GM21717 (cell line): ENCODE data around the gene F11R.
A peak's percentile ranks its signal among the peaks of the same experiment; 100 is the strongest.
"Not testable (repeated sequence)": the region's sequence is repeated elsewhere in the genome, so short reads cannot be mapped to it uniquely, and the experiment has no call there.

ENCODE experiments used
- ATAC-seq: cut with Tn5 transposase; IDR thresholded peaks from one replicate; pipeline ENCODE4 v1.9.1; 2021; ENCODE audit warnings: mild to moderate bottlenecking, moderate library complexity; ENCODE audit not compliant: unreplicated experiment

F11R gene

DNA sequence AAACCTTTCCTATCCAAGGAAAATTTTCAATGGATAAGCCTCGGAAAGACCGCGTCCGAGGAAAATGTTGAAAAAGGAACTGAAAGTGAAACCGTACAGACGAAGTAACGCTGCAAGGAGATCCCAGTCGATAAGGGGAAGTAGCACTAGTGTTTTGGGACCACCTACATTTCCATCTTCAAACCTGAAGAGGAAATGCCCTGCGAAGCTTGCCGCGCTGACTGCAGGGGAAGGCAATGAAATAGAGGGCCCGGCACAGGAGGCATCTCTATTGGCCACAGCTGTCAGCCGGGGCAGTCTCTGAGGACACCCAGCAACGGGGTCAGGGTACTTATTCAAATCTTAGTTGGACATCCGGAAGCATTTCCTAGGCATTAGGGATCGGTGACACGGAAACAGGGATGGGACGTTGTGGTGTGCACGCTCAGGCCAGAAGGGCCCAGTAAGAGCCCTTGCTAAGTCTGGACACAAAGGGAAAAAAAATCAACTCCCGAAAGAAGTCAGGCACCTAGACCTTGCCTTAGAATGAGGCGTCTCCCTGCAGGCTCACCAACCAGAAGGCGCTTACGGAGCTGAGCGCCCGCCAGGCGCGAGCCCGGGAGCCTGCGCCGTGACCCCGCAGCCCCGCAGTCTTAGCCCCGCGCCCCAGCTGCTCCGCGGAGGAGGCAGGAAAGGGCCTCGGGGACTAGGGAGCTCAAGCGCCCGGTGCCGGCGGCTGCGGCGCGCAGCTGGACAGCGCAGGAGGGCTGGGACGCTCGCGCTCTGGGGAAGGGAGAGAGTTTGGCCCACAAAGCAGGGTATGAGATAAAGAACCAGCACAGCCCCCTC lies 24.2 kb upstream of the F11R start:
- ATAC-seq, result peak; percentile 30

DNA sequence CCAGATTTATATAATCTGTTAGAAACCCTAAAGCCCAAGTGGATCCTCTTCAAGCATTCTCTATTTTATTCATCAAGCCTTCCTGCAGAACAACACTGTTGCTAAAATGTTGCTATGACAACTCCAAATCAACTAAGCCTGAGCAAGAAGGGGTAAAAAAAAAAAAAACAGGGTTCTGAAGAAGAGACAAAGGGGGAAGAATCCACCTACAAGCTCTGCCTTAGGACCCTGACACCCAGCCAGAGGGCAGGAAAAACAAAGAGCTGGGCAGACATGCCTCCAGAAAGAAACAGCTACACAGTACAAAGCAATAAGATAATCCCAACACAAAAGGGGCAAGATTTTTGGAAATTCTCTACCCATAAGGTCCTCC lies 23.6 kb upstream of the F11R start:
- no peak for ATAC-seq

DNA sequence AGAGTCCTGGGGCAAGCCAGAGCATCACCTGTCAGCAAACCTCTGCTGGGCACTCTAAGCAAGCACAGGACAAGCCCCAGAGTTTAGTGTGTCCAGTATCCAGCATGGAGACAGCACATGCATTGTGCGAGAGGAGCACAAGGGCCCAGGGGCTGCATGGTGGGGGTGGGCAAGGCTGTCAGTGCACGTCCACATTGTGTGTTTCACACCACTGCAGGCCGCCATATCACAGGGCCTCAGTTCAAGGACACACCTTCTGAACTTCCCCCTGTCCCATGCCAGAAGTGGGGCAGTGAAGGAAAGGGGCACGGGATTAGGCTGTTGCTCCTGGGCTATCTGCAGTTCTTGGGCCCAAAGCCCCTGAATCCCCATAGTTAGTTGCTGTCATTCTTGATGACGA lies 18.6 kb upstream of the F11R start:
- no peak for ATAC-seq

DNA sequence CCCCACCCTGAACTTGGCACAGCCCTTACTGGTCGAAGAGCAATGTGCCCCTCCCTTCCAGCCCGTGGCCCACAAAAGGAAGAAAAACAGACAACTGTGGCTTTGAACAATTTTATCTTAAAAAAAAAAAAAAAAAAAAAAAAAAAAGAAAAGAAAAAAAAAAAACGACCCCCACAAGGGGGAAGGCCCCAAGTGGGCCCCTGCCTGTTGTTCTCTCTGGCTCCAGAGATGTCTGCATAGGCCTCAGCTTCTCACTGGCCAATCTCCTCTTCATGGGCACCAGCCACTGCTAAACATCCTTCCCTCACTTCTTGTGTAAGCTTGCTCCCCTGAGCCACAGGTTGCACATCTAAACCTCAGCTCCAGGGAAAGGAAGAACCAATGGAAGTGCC lies 18.2 kb upstream of the F11R start:
- no peak for ATAC-seq

DNA sequence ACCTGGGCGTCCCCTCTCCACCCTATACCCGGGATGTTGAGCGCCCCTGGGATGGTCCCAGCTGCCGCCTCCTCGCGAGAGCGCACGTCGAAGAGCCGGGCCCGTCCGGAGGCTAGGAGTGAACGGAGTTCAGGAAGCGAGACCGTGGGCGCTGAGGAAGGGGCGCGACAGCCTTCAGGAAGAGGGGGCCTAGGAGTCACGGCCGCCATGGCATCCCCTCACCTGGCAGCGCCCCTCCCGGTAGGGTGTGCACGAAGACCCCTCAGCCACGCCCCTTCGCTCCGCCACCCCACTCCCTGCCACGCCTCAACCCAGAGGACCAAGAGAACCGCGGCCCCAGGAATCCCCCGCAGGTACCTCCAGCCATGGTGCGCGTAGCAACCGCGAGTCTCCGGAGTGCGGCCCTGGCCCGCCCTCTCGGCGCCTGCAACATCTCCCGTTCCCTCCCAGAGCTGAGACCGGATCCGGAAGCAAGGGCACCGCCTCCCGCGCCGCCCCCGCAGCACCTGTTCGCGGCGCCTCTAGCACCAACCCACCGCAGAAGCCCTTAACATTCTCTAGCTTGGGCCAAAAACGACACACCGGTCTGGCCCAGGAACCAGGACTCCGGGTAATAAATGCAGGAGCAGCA lies 17.7 kb upstream of the F11R start, which contains the start of gene TSTD1:
TSTD1 (minus strand) TSS at position 442 of the 631 bp plus-strand sequence; CDS start at position 367, 75 bp downstream.
- ATAC-seq, result peak; percentile 75

DNA sequence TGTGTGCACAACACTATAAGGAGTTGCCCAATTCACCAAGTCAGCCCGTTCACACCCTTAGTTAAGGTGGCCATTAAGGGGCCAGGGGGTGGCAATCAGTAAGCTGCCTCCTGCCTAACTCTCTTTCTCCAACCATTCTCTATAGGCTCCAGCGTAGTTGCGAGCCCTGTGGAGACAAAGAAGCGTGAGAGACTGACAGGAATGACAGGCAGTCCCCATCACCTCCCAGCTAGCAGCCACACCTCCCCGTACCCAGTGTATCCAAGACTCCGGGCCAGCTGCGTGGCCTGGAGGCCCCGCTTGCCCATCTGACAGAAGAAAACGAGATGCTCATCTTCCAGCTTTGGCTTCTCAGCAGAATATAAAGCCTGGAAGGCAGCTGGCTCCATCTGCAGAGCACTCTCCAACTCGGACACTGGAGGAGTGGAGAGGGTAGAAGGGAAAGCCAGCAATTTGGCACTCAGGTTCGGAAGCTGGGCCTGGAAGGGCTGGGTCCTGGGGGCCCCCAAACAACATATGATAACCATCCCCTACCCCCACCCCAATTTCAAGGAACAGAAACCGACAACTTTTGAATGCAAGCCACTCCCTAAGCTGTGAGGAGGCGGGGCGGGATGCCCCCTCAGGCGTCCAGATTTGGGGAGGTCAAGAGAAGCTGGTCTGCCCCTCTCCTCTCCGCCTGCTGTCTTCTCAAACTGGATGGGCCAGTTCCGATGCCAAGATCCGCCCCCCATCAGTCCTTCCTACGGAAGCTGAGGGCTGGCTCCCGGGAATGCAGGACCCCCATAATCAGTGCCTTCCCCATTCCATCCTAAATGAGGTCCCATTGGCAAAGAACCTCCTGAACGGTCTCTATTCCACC lies 16.9 kb upstream of the F11R start:
- no peak for ATAC-seq

DNA sequence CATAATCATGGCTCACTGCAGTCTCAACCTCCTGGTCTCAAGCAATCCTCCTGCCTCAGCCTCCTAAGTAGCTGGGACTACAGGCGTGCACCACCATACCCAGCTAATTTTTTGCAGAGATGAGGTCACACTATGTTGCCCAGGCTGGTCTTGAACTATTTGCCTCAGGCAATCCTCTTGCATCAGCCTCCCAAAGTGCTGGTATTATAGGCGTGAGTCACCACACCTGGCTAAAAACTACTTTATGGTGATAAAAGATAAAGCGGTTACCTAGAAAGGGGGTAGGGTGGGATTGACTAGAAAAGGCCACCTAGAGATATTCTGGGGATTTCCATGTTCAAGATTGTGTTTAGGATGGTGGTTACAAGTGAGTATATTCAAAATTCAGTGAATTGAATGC lies 12.8 kb upstream of the F11R start:
- no peak for ATAC-seq

DNA sequence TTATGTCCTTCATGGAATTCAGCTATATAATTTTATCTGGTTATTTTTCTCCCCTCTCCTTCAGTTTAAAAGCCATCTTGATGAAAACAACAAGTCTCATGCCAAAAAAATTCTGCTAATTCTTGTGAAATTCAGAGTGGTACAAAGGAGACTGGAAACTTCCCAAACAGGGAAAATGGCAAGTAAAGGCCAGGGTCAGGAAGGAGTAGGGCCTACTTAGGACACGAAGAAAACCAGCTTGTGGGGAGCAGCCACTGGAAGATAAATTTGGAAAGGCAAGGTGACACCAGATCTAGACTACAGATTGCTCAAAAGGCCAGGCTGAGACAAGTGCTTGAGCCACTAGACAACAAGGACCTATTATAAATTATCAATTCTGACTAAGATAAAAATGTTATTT lies 11.5 kb upstream of the F11R start:
- no peak for ATAC-seq

DNA sequence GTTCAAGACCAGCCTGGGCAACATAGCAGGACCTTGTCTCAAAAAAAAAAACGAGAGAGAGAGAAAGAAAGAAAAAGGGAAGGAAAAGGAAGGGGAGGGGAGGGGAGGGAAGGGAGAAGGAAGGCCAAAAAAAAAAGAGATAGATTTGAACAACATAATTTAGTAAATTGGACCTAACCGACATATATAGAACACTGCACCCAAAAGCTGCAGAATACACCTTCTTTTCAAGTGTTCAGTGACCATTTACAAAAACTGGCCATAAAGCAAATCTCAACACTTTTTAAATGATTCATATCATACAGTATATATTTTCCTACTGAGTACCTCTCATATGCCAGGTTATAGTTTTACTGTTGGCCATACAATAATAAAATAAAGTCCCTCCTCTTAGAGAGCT lies 10.9 kb upstream of the F11R start:
- ATAC-seq, result no peak

DNA sequence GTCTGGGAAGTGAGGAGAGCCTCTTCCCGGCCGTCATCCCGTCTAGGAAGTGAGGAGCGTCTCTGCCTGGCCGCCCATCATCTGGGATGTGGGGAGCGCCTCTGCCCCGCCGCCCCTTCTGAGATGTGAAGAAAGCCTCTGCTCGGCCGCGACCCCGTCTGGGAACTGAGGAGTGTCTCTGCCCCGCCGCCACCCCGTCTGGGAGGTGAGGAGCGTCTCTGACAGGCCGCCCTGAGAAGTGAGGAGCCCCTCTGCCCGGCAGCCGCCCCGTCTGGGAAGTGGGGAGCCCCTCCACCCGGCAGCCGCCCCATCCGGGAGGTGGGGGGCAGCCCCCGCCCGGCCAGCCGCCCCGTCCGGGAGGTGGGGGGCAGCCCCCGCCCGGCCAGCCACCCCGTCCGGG lies 8.5 kb upstream of the F11R start:
- ATAC-seq, result not testable (repeated sequence)

DNA sequence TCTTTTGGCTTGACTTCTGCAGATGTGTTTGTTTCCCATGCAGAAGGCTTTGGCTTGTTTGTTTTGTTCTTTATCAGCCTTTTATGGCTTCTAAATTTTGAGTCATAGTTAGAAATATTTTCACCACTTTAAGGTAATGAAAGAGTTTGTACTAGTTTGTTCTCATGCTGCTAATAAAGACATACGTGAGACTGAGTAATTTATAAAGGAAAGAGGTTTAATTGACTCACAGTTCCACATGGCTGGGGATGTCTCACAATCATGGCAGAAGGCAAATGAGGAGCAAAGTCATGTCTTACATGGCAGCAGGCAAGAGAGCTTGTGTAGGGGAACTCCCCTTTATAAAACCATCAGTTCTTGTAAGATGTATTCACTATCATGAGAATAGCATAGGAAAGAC lies 6.0 kb upstream of the F11R start:
- not testable (repeated sequence) for ATAC-seq

DNA sequence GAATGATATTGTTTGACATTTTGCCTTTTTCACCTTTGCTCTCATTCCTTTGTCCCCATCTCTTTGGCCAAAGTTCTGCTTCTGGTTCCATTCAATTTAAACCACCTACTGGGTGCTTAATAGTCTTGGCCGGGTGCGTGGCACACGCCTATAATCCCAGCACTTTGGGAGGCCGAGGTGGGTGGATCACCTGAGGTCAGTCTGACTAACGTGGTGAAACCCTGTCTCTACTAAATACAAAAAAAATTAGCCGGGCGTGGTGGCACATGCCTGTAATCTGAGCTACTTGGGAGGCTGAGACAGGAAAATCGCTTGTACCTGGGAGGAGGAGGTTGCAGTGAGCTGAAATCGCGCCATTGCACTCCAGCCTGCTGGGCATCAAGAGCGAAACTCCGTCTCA lies 1.5 kb upstream of the F11R start:
- ATAC-seq, result not testable (repeated sequence)

DNA sequence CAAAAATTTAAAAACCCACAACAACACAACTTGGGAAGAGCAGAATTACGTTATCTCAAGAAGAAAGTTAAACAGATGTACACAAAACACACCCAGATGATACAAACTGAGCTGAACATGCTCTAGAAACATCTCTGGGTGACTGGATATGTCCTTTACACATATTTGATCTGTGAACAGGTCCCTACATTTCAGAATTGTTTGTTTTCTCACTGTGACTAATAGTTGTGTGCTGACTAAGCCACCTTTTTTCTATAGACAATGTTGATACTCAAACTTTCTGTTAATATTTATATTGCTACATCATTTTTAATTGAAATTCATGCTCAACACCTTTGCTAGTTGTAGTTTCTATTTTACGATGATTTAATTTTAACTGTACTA lies 1.0 kb upstream of the F11R start:
- ATAC-seq, result no peak

DNA sequence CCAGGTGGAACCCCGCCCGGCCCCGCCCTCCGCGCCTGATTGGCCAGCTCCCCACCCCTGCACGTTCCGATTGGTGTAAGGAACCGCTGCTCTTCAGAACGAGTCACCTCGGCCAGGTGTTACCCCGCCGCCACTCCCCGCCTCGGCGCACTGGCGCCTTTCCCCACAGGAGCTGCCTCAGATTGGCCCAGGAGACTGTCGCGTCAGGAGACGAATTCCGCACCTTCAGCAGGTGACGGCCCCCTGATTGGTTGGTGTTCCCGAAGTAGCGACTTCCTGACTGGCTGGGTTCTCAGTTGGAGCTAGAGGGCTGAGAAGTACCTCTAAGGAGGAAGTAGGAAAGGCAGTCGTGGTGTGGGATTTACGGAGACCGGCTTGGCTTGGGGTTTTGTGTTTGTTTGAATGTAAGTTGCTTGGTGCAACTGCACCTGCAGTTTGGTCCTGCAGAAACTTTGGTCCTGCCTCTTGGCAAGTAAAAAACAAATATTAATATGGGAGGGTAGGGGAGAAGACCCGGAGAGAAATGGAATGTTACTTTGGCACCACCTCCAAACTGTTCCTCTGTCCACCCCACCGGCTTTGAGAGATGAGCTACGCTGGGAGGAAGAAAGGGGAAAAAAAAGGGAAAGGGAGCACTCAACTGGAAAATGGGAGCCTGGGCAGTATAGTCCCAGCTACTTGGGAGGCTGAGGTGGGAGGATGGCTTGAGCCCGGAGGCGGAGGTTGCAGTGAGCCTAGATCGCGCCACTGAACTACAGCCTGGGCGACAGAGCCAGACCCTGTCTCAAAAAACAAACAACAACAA lies 415 bp upstream of the F11R start:
- ATAC-seq, result peak; percentile 74

DNA sequence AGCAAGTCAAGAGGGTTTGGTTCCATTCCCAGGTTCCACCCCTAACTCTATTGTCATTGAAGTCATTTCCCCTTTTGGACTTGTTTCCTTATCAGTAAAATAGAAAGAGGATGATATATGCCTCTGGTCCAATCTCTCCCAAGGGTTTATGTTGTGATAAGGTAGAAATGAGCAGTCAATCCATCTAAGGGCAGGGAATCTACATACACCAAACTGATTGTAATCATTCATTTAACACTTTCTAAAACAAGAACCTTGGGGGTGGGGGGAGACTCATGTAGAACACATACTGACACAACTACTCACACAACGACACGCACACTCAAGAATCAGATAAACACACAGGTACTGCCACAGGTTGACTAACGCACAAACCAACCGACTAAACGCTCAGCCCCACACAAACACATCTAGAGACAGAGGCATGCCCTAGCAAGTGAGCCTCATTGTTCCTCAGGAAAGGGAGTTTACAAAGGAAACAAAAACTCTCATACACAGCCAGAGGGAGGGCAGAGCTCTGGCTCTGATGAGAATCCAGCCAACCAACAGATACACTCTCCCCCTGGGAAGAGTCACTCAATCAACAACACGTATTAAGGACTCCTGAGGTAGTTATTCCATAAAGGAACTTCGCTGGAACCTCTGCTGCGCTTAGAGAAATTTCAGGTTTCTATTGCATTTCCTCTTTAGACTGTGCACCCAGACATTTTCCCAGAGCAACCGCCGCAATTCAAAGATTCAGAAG lies 1.0 kb downstream of the F11R start:
- no peak for ATAC-seq

DNA sequence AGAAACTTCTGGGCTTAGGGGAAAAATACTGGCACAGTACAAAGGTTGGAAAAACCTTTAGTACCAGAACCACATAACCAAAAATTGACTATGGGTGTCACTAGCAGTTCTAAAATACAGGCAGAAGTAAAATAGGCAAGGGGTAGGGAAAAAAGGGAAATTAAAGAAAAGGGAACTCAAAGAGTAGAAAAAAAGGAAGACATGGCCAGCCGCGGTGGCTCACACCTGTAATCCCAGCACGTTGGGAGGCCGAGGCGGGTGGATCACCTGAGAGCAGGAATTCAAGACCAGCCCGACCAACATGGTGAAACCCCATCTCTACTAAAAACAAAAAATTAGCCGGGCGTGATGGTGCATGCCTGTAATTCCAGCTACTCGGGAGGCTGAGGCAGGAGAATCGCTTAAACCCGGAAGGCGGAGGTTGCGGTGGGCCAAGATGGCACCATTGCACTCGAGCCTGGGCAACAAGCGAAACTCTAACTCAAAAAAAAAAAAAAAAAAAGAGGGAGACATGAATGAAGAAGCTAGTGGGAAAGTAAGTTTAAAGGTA lies 1.8 kb downstream of the F11R start:
- not testable (repeated sequence) for ATAC-seq

DNA sequence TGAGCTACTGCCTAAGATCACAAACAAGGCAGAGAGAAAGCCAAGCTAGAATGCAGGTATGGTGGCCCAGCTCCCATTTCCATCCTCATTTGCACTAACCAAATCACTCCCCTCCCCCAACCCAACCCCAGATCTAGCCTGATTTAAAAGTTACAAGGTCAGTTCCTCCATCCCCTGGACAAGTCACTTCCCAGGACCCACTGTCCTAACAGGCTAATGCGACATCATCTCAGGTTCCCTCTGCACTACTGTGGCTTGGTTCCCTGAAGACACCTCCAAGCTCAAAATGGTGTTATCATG lies 2.4 kb downstream of the F11R start:
- ATAC-seq, result no peak

DNA sequence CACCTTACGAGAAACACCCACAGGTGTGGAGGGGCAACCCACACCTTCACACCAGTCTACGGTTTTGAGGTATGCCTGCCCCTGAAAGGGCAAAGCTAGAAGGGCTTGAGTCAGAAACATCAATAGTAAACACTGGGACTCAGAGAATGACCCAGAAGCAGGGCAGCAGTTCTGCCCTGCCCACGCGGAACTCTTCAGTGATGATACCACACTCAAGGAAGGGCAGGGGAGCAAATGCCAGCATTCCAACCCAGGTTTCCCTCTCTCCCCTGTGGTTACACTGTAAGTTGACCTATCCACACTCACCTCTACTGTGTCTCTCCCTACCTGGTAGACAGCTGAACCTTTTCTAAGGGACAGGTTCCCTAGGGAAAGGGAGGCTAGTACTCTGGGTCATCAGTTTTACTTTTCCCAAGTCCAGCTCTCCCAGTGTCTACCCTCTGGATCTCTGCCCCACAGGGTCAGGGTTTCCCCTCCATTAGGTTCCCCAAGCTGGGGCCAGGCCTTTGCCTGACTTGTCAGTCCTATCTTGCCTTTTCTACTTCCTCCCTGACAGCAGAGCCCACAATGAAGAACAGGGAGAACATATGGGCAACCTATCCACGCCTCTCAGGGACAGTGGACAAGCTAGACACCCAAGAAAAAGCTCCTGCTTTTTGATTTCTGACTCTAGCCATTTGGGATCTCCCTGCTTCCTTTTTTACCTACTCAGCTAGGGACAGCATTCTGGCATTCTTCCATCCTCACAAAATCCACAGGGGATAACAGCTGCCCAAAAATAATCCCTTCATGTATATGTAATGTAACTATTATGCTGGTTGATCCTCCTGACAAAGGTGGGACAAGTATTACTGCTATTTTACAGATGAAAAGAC lies 3.0 kb downstream of the F11R start:
- no peak for ATAC-seq

DNA sequence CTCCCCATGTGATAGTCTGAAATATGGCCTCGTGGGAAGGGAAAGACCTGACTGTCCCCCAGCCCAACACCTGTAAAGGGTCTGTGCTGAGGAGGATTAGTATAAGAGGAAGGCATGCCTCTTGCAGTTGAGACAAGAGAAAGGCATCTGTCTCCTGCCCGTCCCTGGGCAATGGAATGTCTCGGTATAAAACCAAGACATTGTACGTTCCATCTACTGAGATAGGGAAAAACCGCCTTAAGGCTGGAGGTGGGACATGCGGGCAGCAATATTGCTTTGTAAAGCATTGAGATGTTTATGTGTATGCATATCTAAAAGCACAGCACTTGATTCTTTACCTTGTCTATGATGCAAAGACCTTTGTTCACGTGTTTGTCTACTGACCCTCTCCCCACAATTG lies 3.8 kb downstream of the F11R start:
- ATAC-seq, result not testable (repeated sequence)
